Measurements from ENCODE around the gene ABHD15. TPM values are rescaled to one million over a fixed set of nuclear protein-coding genes. Genes with fewer than 3 reads are reported as not detected.

The ABHD15 gene
- polyA plus RNA-seq, 3 donors: 3.1 to 4.6 (median 3.6) TPM

- H3K27ac ChIP-seq (ENCODE audit: low read depth in 1 of 2, low read length in 2 of 2): no peak overlapping the region
- peak; percentile 74 to 86 (median 74) for DNase-seq
- Mint-ChIP-seq H3K27ac (peak overlapping the region in 5 of 7 donors; percentile 3 to 85 (median 80)), H3K4me3 (peak overlapping the region; percentile 83 to 92), H3K27me3 (ENCODE audit: low read depth in 3 of 3) (peaks cover 38 to 79% (median 51%) of the 10 kb centered on the region in 3 donors), H3K36me3 (no peaks in the 10 kb centered on the region), H3K9me3 (peaks cover 0 to 7% (median 1%) of the 10 kb centered on the region in 7 donors), H3K4me1 (peaks cover 45% of the 10 kb centered on the region)
- no peaks in the 10 kb centered on the region for H3K9me3 ChIP-seq (replicated peaks in 1 of 2; ENCODE audit: control insufficient read depth in 1 of 2, insufficient read depth in 1 of 2, low read length in 2 of 2)
- H3K27me3 ChIP-seq (ENCODE audit: control insufficient read depth in 2 of 2, insufficient read depth in 2 of 2, low read length in 2 of 2): peaks cover 7 to 69% of the 10 kb centered on the region in 2 donors
- intact Hi-C loops (cut with micrococcal nuclease): loop anchor here (1.0 to 10.0 kb wide), 3 partner anchors 26 to 51 kb away; partner anchors contain the start of genes GIT1 (in 2 of the 2), ABHD15 (in 1 of the 2) and TP53I13 (in 1 of the 2)
- no peaks in the 10 kb centered on the region for H3K36me3 ChIP-seq (replicated peaks in 1 of 2; ENCODE audit: control insufficient read depth in 1 of 2, insufficient read depth in 2 of 2, low read length in 2 of 2)
- H4K20me1 ChIP-seq (ENCODE audit: insufficient read depth, low read length): peaks cover 33% of the 10 kb centered on the region
- H3K9ac ChIP-seq (ENCODE audit: insufficient read depth, low read length, poor library complexity, severe bottlenecking): peak overlapping the region; percentile 22
- H2AFZ ChIP-seq (ENCODE audit: insufficient read depth, low read depth, low read length, poor library complexity, severe bottlenecking): peak overlapping the region; percentile 82
- peaks cover 53 to 60% of the 10 kb centered on the region in 2 donors for H3K4me1 ChIP-seq (ENCODE audit: control insufficient read depth in 1 of 2, insufficient read depth in 2 of 2, low read length in 2 of 2)
- H3K79me2 ChIP-seq (ENCODE audit: insufficient read depth, low read length): no peaks in the 10 kb centered on the region
- no peak for TF ChIP-seq CTCF (IDR thresholded peaks at IDR 0.05)
- under 1% methylated on average over 59 of the region's 74 CpGs for WGBS (ENCODE audit: insufficient coverage)
- peak overlapping the region; percentile 97 for H3K4me2 ChIP-seq (replicated peaks; ENCODE audit: extremely low read depth, low read length, poor library complexity, severe bottlenecking)
- peak overlapping the region; percentile 26 to 80 (median 36) for H3K4me3 ChIP-seq (replicated peaks in 1 of 3; ENCODE audit: low read depth in 2 of 3, low read length in 3 of 3)
Observed at GRCh38 chr17:29615492-29616299, 48.9 kb upstream of the ABHD15 start.

- Histone ChIP-seq H3K27ac (ENCODE audit: low read depth in 1 of 2, low read length in 2 of 2) (no peak overlapping the region), H3K4me2 (replicated peaks; ENCODE audit: extremely low read depth, low read length, poor library complexity, severe bottlenecking) (peak overlapping the region; percentile 97), H2AFZ (ENCODE audit: insufficient read depth, low read depth, low read length, poor library complexity, severe bottlenecking) (peak overlapping the region; percentile 82), H4K20me1 (ENCODE audit: insufficient read depth, low read length) (peaks cover 33% of the 10 kb centered on the region), H3K36me3 (replicated peaks in 1 of 2; ENCODE audit: control insufficient read depth in 1 of 2, insufficient read depth in 2 of 2, low read length in 2 of 2) (no peaks in the 10 kb centered on the region), H3K27me3 (ENCODE audit: control insufficient read depth in 2 of 2, insufficient read depth in 2 of 2, low read length in 2 of 2) (peaks cover 7 to 63% of the 10 kb centered on the region in 2 donors), H3K9me3 (replicated peaks in 1 of 2; ENCODE audit: control insufficient read depth in 1 of 2, insufficient read depth in 1 of 2, low read length in 2 of 2) (no peaks in the 10 kb centered on the region), H3K9ac (ENCODE audit: insufficient read depth, low read length, poor library complexity, severe bottlenecking) (peak overlapping the region; percentile 22), H3K4me3 (replicated peaks in 1 of 3; ENCODE audit: low read depth in 2 of 3, low read length in 3 of 3) (peak overlapping the region; percentile 26 to 80 (median 36)), H3K4me1 (ENCODE audit: control insufficient read depth in 1 of 2, insufficient read depth in 2 of 2, low read length in 2 of 2) (peaks cover 53 to 60% of the 10 kb centered on the region in 2 donors), H3K79me2 (ENCODE audit: insufficient read depth, low read length) (no peaks in the 10 kb centered on the region)
- Mint-ChIP-seq H3K27me3 (ENCODE audit: low read depth in 3 of 3) (peaks cover 38 to 73% (median 47%) of the 10 kb centered on the region in 3 donors), H3K27ac (peak overlapping the region; percentile 3 to 85 (median 76)), H3K36me3 (no peaks in the 10 kb centered on the region), H3K9me3 (peaks cover 0 to 7% (median 1%) of the 10 kb centered on the region in 7 donors), H3K4me1 (peaks cover 45% of the 10 kb centered on the region), H3K4me3 (peak overlapping the region; percentile 83 to 92)
- no peak for TF ChIP-seq CTCF (IDR thresholded peaks at IDR 0.05)
- intact Hi-C loops (cut with micrococcal nuclease): loop anchor here in 1 of 2 donors (2.0 to 10.0 kb wide), 2 partner anchors 26 to 50 kb away; partner anchors contain the start of genes ABHD15, GIT1 and TP53I13
- WGBS (ENCODE audit: insufficient coverage): 0% methylated on average over 9 of the region's 15 CpGs
- DNase-seq: peak; percentile 54 to 62 (median 60)
Observed at GRCh38 chr17:29615048-29615385, 48.2 kb upstream of the ABHD15 start.
